ENCODE results near the gene TMEM198.

Gene TMEM198

DNA sequence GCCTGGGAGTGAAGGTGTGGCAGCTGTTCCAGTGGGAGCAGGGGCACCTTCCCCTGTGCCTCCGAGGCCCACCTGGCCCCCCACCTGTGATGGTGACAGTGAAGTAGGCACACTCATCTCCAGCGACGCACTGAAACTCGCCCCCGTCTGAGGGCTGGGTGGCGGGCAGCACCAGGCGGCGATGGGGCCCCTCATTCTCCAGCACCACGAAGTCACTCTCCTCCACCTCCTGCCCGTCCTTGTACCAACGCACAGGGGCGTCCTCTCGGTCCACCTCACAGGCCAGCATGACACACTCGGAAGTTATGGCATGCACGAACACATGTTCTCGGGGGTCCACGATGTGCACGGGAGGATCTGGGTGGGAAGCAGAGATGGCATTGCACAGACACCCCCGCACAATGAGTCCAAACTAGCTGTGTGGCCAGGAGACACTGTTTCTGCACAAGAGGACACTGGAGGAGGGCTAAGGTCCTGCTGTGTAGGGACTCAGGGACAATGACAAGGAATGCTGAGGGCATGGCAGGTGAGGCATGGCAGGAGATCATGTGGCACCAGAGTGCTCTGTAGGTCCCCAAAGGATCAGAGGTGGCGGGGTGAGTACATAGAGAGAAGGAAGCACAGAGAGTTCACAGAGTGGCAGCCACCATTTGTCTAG is 19.6 kb downstream of the TMEM198 start:
- no peak for DNase-seq

DNA sequence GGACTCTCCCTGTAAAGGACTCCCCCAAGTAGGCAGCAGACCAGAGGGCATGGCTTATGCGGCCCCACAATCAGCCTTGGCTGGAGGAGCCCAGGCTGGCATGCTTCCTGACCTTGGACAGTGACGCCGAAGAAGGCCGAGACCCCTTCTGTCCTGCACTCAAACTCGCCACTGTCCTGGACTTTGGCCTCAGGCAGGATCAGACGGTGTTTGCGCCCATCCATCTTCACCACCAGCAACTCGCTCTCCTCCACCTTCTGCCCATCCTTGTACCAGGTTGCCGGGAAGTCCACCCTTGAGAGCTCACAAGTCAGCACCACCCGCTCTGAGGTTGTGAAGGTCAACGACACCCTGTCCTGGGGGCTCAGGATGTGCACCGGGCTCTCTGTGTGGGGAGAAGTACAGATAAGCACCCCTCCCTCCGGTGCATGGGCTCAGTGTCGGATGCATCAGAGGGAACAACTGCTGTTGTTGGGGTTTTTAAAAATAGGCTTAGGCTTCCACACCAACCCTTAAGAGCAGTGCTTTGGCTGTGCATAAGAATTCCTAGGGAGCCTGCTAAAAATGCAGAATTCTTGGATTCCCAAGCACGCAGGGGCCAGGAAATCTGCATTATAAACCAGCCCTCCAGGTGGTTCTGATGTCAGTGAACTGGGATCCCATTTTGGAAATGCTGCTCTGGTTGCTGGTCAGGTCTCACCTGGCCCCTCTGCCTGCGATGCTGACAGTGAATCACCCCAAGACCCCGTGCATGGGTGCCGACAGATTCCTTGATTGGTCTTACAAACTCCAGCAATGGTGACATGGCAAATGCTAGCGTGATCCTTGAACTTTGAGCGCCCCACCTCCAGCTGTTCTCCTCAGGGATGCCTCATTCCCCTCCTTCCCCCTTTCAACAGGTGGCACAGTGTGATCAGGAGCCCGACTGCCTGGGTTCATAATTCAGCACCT is 21.6 kb downstream of the TMEM198 start:
- no peak for DNase-seq

DNA sequence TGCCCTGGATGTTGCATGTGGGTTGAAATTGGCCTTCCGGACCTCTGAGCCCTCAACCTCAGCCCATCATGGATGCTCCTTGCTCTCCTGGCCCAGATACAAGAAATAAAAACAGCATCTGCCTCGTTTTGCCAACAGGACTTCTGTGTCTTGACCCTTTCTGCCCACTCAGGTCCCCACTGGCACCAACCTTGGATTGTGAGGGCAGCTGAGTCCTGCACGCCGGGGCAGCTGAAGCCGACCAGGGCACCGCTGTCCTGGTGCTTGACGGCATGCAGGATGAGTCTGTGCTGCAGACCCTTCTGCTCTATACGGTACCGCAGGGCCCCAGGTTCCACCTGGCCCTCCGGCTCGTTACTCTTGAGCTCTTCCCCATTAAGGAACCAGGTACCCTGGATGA is 22.8 kb downstream of the TMEM198 start:
- no peak for DNase-seq

DNA sequence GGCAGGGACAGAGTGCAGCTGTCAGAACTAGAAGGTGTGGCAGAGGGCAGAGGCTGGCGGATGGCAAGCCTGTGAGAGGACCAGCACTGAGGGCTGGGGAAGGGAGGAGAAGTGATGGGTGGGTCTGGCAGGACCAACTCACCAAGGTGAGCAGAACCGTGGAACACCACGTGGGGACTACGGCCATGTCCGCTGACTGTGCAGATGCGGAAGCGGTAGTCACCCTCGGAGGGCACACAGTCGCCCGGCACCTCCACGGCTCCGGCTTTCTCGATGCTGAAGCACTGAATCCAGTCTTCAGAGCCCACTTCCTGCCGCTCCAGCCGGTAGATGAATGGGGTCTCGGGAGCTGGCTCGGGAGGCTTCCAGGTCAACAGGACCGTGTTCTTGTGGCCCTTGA is 23.3 kb downstream of the TMEM198 start:
- DNase-seq, result no peak

DNA sequence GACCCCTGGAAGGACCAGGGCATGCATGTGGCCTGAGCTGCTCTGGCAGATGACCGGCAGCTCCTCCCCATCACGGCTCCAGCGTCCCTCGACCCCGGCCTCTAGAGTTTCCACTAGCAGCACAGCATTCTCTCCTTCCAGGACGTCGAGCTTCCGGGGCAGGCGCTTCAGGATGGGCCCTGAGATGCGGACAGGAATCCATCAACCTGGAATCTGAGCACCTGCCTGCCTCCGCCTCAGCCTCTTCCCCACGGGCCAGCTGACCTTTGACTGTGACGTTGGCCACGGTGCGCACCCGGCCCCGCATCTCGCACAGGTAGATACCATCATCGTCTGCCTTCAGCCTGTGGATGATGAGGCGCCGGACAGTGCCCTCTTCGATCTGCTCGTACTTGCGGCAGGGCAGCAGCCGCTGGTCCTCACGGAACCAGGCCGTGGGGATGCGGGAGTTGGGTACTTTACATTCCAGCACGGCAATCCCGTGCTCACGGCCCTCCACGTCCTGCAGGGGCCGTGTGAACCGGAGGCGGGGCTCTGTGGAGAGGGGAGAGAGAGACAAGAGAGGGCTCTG is 24.0 kb downstream of the TMEM198 start:
- no peak for DNase-seq

DNA sequence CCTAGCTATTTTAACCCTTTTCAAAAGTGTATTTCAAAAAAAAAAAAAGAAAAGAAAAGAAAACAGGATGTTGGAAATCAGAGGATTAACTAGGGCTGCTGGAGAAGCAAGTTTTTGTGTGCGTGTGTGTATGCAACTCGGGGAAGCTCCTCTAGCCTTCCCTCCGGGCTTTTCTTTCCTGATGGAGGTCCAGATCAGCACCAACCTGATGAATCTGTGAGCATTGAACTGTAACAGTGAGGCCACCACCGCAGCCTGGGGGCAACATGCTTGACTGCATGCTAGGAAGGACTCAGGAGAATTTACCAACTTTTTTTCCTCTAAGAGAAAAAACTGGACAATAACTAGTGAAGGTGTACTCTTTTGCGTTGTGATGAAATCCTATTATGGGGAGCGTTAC is 25.2 kb downstream of the TMEM198 start:
- DNase-seq, result no peak

DNA sequence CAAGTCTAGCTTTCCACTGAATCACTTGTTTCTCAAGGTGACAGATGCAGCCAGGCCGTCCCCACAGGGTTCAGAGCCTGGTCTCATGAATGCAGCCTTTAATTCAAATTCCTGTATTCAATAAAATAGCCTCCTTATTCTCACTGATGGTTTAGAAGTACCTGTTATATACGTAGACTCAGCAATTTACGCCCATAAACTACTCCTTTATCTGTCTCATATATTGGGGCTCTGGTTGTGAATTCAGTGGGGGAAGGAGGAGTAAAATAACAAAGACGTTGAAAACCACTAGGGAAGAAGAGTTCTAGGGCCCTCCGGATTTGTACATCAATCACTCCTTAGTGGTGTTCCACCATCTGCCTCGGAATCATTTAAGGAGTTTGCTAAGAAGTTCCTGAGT is 25.8 kb downstream of the TMEM198 start:
- no peak for DNase-seq

DNA sequence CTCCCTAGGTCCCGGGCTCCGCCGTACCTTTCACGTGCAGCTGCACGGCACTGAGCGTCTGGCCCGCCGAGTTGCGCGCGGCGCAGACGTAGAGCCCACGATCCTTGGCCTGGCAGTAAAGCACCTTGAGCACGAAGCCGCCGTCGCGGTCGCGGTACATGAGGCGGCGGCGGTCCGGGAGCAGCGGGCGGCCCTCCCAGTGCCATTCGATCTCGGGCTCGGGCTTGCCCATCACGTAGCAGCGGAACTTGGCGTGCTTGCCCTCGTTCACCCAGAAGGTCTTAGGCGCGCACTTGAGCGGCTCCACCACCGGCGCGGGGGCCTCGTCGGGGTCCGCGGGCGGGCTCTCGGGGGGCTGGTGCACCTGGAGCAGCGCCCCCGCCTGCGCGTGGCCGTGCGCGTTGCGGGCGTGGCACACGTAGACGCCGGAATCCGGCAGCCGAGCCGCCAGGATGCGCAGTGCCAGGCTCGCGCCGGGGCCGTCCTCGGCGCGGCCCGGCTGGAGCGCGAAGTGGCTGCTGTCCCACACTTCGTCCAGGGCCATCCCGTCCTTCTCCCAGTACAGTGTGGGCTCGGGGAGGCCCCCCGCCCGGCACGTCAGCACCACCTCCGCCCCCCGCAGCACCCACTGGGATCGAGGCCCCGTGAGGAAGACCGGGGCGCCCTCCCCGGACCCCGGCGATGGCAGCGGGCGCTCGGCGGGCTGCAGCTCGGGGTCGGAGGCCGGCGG is 26.5 kb downstream of the TMEM198 start:
- no peak for DNase-seq

DNA sequence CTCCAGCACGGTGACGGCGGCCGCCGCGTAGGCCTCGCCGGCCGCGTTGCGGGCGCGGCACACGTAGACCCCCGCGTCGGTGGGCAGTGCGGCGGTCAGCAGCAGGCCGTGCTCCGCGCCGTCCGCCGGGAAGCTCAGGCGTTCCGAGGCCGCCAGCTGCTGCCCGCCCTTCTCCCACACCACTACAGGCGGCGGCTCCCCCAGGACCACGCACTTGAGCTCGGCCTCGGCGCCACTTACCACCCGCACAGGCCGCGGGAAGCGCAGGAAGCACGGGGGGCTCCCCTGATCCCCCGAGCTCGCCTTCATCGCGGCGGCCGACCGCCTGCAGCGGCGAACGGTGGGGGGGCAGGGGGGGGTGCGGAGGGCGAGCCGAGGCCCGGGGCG is 27.1 kb downstream of the TMEM198 start:
- no peak for DNase-seq

DNA sequence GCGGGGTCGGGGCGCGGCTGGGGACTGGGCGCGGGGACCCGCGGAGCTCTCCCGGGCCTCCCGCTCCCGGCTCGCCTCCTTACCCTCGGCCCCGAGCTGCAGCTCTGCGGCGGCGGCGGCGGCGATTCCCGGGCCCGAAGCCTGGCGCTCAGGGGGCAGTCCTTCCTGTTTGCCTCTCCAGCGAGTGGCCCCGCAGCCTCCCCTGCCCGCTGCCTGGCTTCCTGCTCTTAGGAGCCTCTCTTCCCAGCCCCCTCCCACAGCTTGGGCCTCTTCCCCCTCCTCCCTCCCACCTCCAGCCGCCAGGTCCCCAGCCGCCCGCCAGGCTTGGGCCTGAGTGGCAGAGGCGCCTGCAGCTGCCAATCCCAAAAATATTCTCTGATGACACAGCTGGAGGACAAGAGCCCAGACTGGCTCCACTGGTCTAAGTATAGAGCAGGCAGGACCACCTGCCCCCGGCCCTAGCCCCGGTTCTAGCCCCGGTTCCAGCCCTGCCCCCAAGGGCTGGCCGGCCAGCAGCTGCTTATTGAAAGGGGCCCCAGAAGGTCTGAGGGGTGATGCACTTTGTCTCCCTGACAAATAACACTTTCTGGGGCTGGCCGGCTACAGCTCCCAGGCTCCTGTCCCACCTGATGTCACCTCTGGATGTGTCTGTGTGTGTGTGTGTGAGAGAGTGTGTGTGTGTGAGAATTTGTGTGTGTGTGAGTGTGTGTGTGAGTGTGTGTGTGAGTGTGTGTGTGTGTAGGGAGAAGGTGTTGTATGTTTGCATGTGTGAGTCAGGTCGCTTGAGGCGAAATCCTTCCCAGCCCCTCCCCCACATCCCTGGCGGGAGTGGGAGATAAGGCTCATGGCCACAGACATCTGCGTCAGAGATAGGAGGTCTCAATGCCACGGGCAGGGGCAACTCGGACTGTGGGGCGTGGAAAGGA is 27.7 kb downstream of the TMEM198 start, which contains the start of gene OBSL1:
Gene OBSL1 (minus strand): TSS at position 229 of the 926 bp plus-strand sequence. CDS start 307 bp downstream, outside the sequence.
- no peak for DNase-seq

DNA sequence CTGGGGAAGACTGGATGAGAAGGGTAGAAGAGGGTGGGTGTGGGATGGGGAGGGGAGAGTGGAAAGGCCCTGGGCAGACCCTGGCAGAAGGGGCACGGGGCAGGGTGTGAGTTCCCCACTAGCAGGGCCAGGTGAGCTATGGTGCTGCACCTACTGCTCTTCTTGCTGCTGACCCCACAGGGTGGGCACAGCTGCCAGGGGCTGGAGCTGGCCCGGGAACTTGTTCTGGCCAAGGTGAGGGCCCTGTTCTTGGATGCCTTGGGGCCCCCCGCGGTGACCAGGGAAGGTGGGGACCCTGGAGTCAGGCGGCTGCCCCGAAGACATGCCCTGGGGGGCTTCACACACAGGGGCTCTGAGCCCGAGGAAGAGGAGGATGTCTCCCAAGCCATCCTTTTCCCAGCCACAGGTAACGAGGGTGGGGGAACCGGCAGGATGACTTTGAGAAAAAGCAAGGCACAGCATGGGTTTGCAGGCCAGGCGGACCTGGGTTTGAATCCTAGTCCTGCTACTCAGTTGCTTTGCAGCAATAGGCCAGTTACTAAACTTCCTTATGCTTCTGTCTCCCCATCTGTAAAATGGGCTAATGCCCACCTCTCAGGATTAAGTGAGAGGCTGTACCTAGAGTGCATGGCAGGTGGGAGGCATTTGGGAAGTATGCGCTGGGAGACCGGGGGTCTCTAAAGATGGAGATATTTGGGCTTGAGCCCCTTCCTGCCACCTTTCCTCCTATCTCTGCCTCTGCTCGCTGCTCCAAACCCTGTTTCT is 28.6 kb downstream of the TMEM198 start, which contains the start of gene INHA:
Gene INHA (plus strand): TSS at position 74 of the 765 bp plus-strand sequence. CDS start 65 bp downstream, at position 139.
- no peak for DNase-seq

DNA sequence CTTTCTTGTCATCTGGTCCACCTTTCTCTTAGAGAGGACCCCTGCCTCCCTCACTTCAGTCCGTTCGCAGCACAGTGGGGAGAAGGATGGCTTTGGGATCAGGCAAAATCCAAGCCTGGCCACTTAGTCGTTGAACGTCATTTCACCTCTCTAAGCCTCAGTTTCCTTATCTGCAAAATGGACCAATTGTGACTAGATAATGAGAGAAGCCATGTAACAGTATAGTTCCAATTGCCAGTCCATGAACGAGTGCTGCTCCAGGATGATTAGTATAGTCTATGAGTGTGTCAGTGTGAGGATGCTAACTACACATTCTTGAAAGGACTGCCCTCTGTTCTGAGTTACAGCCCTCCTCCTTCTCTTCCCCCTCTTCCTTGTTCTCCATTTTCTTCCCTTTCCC is 29.3 kb downstream of the TMEM198 start:
- DNase-seq, result no peak

DNA sequence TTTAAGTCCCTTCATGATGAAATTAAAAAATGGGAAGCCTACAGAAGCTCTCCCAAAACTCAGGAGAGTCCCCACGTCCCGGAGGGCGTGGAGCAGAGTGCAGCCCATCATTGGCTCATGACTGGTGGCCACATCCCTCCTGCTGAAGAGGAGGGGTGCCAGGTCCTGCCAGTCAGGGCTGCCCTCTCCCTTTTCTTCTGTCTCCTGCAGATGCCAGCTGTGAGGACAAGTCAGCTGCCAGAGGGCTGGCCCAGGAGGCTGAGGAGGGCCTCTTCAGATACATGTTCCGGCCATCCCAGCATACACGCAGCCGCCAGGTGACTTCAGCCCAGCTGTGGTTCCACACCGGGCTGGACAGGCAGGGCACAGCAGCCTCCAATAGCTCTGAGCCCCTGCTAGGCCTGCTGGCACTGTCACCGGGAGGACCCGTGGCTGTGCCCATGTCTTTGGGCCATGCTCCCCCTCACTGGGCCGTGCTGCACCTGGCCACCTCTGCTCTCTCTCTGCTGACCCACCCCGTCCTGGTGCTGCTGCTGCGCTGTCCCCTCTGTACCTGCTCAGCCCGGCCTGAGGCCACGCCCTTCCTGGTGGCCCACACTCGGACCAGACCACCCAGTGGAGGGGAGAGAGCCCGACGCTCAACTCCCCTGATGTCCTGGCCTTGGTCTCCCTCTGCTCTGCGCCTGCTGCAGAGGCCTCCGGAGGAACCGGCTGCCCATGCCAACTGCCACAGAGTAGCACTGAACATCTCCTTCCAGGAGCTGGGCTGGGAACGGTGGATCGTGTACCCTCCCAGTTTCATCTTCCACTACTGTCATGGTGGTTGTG is 30.9 kb downstream of the TMEM198 start:
- DNase-seq, result no peak

DNA sequence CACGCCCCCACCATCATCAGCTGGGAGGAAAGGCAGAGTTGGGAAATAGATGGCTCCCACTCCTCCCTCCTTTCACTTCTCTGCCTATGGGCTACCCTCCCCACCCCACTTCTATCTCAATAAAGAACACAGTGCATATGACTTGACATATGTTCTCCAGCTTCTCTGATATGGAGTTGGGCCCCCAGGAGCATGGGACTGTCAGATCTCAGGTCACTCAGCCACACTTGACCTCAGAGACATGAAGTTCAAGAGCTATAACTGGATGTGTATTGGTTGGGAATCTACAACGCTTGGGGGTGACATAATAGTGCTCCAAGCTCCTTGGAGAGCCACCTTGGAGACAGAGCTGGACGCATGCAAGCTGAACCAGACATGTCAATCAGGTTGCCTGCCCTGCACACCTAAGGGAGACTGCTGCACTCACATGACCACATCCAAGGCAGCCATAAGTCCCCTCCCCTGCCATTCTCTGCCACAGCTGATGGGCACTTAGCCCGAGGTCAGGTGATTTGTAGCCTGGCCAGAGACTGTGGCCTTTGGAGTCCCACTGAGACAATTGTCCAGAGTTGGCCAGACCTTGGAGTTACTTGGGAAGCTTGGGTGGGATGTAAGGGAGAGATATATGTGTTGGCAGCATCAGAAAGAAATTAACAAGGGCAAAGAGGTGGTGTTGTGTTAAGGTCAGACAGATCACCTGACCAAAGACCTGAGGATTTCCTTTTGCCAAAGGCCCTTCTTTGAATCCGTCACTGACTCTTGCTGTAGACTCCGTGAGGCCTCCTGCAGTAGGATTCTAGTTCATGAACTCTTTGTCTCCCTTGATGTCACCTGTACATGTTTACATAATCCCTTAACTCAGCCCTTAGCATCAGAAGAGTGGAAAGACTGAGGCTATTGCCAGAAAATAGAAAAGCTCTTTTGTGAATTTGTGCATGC is 32.0 kb downstream of the TMEM198 start:
- no peak for DNase-seq

DNA sequence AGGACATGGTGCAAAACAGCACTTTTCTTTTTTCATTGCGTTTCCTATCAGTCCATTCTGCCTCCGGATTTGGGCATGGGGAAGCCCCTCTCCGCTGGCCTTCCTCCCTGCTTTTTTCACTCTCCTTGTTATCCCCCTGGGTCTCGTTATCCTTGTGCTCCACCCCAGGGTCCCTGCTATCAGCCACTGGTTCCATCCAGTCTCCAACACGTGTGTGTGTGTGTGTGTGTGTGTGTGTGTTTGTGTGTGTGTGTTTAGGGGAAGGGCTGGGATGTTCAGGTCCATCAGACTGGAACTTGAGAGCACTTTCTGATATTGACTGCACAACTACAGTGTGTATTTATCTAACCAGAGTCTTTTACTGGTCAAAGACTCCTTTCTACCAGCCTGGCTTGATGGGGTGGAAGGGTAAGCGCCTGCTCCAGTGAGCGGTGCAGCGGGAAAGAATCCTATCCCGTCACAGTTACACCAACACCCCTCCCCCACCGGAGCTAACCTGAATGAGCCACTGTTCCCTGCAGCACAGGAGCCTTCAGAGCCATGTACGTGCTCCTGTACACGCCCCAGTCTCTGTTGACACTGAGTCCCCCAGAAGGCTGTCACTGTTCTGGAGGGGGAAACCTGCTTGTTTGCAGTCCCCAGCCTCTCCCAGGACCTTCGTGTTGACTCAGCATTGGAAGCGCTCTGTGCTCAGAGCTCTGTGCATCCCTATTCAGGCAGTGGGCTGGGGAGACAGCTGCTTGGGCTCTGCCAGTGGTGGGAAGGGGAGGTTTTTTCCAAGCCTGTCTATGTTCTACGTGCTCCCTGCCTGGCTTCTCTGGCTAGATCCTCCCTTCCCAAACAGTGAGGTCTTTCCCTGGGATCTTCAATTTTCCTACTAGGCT is 32.9 kb downstream of the TMEM198 start:
- DNase-seq, result no peak

DNA sequence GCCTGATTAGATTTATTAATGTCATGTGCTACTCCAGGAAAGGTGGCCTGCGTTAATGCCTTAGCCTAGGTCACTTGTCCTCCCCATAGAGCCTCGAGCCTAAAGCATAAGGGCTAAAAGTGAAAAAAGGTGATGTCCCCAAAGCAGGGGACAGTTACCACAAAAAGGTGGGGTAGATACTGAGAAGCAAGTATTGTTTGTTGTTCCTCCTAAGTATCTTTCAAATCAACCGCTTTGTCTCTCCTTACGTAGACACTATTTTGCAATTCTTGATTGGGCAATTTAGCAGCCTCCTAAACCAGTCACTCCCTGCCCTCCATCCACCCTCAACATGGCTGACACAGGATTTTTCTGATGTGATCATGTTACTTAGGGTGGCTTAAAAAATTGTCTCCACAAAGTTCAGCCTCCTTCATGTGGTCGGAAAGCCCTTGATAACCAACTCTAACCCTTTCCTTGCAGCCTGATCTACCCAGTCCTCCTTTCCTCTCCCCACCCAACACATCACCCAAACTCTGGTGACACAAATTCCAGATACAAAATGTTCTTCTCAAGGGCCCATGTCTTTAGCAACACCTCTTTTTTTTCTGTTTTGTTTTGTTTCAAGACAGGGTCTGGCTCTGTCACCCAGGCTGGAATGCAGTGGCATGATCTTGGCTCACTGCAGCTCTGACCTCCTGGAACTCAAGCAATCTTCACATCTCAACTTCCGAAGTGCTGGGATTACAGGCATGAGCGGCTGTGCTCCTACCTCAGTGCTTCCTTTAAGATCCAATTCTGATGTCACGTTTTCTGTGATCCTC is 35.2 kb downstream of the TMEM198 start:
- DNase-seq, result no peak

DNA sequence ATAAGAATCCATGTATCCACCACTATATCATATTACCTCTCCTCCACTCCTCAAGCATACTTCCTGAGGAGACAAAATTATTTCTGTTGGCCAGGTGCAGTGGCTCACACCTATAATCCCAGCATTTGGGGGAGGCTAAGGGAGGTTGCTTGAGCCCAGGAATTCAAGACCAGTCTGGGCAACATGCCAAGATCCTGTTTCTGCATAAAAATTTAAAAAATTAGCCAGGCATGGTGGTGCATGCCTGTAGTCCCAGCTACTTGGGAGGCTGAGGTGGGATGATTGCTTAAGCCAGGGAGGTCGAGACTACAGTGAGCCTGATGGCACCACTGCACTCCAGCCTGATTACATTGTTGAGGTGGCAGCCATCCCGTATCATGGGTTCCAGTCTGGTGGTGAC is 37.5 kb downstream of the TMEM198 start:
- DNase-seq, result no peak

Data from T-helper 9 cell (primary cell).